Psoas muscle (tissue), 8 donors: ENCODE results near the gene RRP15. TPM values are rescaled to one million over a fixed set of nuclear protein-coding genes. Genes with fewer than 3 reads are reported as not detected.

Experiments
- ATAC-seq, 4 donors: fragments of 200-7000 bp; cut with Tn5 transposase; one replicate each; pipeline ENCODE4 v1.9.1; 2020; ENCODE audit warnings: moderate library complexity in 3 of 4, mild to moderate bottlenecking in 2 of 4
- DNase-seq, 2 donors: peaks; one replicate each; pipeline ENCODE4 v3.0.0-alpha.2; 2020
- H3K27ac ChIP-seq: fragments of 200-600 bp; one replicate; pipeline ENCODE4 v1.8.0; 2022
- H3K27me3 ChIP-seq, 3 donors: fragments of 200-600 bp in 1 of 3; one replicate each; pipeline versions ENCODE4 v1.6.1 to v1.8.0; 2013 to 2022; ENCODE audit warnings: low read length in 2 of 3, mild to moderate bottlenecking in 2 of 3, moderate library complexity in 1 of 3; ENCODE audit not compliant: insufficient read depth in 3 of 3
- H3K36me3 ChIP-seq, 2 donors: fragments of 200-600 bp in 1 of 2; one replicate each; pipeline versions ENCODE4 v1.6.1 to v1.8.0; 2013 to 2022; ENCODE audit warnings: low read depth in 1 of 2, mild to moderate bottlenecking in 1 of 2, moderate library complexity in 1 of 2; ENCODE audit not compliant: insufficient read depth in 1 of 2
- H3K4me1 ChIP-seq: fragments of 200-600 bp; one replicate; pipeline ENCODE4 v1.8.0; 2022
- H3K4me3 ChIP-seq: fragments of 200-600 bp; one replicate; pipeline ENCODE4 v1.8.0; 2022; ENCODE audit warnings: mild to moderate bottlenecking
- H3K9me3 ChIP-seq: fragments of 200-600 bp; one replicate; pipeline ENCODE4 v1.8.0; 2022
- WGBS, 3 donors: extraction: QIAGEN DNeasy Blood & Tissue Kit; methylation state at CpG; one replicate each; pipeline versions ENCODE4 v1.1.6 to v1.1.7; 2013; 5-methylcytosine and 5-hydroxymethylcytosine counted together
- intact Hi-C, 2 donors: fragments of 100-400 bp; cut with DNase I; formaldehyde crosslinking; loops; one replicate each; pipeline versions ENCODE4 v1.11.0 to v1.14.2; 2022
- polyA plus RNA-seq, 3 donors: library from polyadenylated mRNA; stranded (reverse); fragments of 200-250 nt; gene quantifications; one replicate each; pipeline ENCODE4 v1.2.3, GENCODE V29; 2013
- total RNA-seq, 4 donors: library from RNA; stranded (reverse); fragmentation: NEBNext Ultra II Directional in 2 of 4; extraction: Animal tissue kit (Norgen Biotek cat#: 25700) in 2 of 4; gene quantifications; one replicate each; pipeline versions ENCODE4 v1.2.1 to v1.2.4, GENCODE V29; 2021 to 2023
- TF ChIP-seq, protein P1 (sequence below): fragments of 200-600 bp; IDR thresholded peaks from one replicate; pipeline ENCODE4 v1.8.0; 2022; ENCODE audit warnings: antibody characterized with exemption
- donor health status: healthy with polysubstance abuse.
- donor health status: DM: no; HTN: no; CAD: no; lungs with moderate emphysema.
- donor health status: Bipolar disorder and iron deficiency.
- donor health status: healthy.
- donor health status: DM: yes; HTN: yes; CAD: no.
- donor health status: DM: no; HTN: no; CAD: no.
- donor health status: DM: no; HTN: no; CAD: no.
- donor health status: DM: yes; HTN: yes; CAD: no.

RRP15 gene
- total and polyA plus RNA-seq, 7 donors = 10.1 to 58.4 (median 32.0) TPM

DNA sequence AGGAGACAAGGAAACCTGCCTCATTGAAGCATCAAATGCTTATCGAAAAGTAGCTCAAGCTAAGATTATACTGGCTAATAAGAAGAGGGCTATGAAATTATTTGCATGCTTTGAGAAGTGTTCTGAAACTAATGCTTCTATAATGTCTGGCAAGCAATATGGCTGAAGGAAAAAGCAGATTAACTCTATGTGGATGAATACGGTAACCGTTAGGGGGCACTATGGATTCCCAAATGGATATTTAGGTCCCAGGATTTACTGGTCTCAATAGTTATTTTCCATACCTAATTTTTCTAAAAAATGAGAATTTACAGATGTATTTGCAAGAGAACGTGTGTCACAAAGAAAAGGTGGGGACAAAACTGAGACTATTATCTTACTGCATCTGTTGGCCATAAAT, 34.6 kb upstream of the RRP15 start:
- no peaks in the 10 kb centered on the region for H3K27me3 ChIP-seq
- H3K36me3 ChIP-seq = no peaks in the 10 kb centered on the region
- no peak for ATAC-seq
- H3K4me3 ChIP-seq = no peak overlapping the region
- no peaks in the 10 kb centered on the region for H3K4me1 ChIP-seq
- TF ChIP-seq, protein P1, sequence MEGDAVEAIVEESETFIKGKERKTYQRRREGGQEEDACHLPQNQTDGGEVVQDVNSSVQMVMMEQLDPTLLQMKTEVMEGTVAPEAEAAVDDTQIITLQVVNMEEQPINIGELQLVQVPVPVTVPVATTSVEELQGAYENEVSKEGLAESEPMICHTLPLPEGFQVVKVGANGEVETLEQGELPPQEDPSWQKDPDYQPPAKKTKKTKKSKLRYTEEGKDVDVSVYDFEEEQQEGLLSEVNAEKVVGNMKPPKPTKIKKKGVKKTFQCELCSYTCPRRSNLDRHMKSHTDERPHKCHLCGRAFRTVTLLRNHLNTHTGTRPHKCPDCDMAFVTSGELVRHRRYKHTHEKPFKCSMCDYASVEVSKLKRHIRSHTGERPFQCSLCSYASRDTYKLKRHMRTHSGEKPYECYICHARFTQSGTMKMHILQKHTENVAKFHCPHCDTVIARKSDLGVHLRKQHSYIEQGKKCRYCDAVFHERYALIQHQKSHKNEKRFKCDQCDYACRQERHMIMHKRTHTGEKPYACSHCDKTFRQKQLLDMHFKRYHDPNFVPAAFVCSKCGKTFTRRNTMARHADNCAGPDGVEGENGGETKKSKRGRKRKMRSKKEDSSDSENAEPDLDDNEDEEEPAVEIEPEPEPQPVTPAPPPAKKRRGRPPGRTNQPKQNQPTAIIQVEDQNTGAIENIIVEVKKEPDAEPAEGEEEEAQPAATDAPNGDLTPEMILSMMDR = no peak
- 39 to 43% (median 43%) methylated on average over 4 of the region's 4 CpGs for WGBS, 3 donors
- H3K9me3 ChIP-seq = no peaks in the 10 kb centered on the region
- intact Hi-C loops = no loop called here
- DNase-seq = no peak
- no peak overlapping the region for H3K27ac ChIP-seq

DNA sequence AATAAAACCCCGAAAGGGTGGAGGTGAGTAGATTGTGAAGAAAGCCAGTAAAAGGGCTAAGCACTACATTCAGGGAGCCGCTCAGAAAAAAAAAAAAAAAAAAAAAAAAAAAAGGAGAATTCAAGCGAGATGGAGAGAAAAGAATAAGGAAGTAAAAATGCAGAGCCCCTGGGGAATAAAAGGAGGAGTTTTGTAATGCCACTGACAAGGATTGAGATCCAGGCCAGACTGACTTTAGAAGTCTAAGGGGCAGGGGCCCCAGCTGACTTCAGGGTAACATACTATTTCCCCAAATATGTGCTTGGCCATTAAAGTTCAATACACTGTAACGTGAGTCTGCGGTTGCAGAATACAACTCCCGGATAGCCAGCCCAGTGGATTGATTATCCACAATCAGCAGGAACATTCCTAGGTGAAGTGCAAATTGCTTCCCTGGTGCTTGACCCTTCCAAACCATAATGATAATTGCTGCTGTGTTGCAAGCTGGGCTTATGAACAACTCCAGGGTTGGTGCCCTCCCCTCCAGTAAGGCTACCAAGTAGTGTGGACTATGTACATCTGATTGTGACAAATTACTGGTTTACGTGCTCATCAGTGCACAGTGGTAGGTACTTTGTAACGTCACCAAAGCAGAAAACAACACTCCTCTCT, 30.7 kb upstream of the RRP15 start:
- no peak overlapping the region for H3K27ac ChIP-seq
- intact Hi-C loops = no loop called here
- H3K4me1 ChIP-seq = no peaks in the 10 kb centered on the region
- H3K4me3 ChIP-seq = no peak overlapping the region
- H3K27me3 ChIP-seq = no peaks in the 10 kb centered on the region
- no peaks in the 10 kb centered on the region for H3K9me3 ChIP-seq
- TF ChIP-seq, protein P1 = no peak
- no peak for DNase-seq
- no peak for ATAC-seq
- no peaks in the 10 kb centered on the region for H3K36me3 ChIP-seq
- 45 to 52% (median 47%) methylated on average over 8 of the region's 8 CpGs for WGBS, 3 donors

- Histone ChIP-seq H3K36me3 (no peaks in the 10 kb centered on the region), H3K27ac (no peak overlapping the region), H3K27me3 (no peaks in the 10 kb centered on the region), H3K4me1 (no peaks in the 10 kb centered on the region), H3K9me3 (no peaks in the 10 kb centered on the region), H3K4me3 (no peak overlapping the region)
- DNase-seq = no peak
- intact Hi-C loops = no loop called here
- WGBS, 3 donors = 65 to 69% (median 66%) methylated on average over 2 of the region's 2 CpGs
- no peak for ATAC-seq
- TF ChIP-seq, protein P1 = no peak
These were observed 30.0 kb upstream of the RRP15 start for GRCh38 chr1:218255090-218255489.

- ATAC-seq (no peak), DNase-seq (no peak)
- Histone ChIP-seq H3K4me3 (no peak overlapping the region), H3K27me3 (no peaks in the 10 kb centered on the region), H3K27ac (no peak overlapping the region), H3K9me3 (no peaks in the 10 kb centered on the region), H3K4me1 (no peaks in the 10 kb centered on the region), H3K36me3 (no peaks in the 10 kb centered on the region)
- TF ChIP-seq, protein P1 = no peak
- WGBS, 3 donors = 12 to 21% (median 16%) methylated on average over 1 of the region's 1 CpG
- intact Hi-C loops = no loop called here
These were observed 27.7 kb upstream of the RRP15 start for GRCh38 chr1:218257371-218257770.

GRCh38 chr1:218257971-218258370, 27.1 kb upstream of the RRP15 start:
- H3K27ac ChIP-seq = no peak overlapping the region
- TF ChIP-seq, protein P1 = no peak
- DNase-seq = no peak
- H3K9me3 ChIP-seq = no peaks in the 10 kb centered on the region
- intact Hi-C loops = no loop called here
- H3K27me3 ChIP-seq = no peaks in the 10 kb centered on the region
- 79 to 89% (median 82%) methylated on average over 2 of the region's 2 CpGs for WGBS, 3 donors
- H3K4me1 ChIP-seq = no peaks in the 10 kb centered on the region
- no peaks in the 10 kb centered on the region for H3K36me3 ChIP-seq
- no peak overlapping the region for H3K4me3 ChIP-seq
- ATAC-seq = no peak
